HFFc6 (cell line): ENCODE measurements around the gene GALNT1. TPM values are rescaled to one million over a fixed set of nuclear protein-coding genes. Genes with fewer than 3 reads are reported as not detected.

Source experiments
- DNase-seq: peaks from one replicate; pipeline ENCODE4 v3.0.0-alpha.2; 2018
- H3K27ac Mint-ChIP-seq: 2 replicates; pipeline ENCODE4 v1.8.0; 2020; ENCODE audit warnings: mild to moderate bottlenecking, mixed read lengths
- H3K27me3 Mint-ChIP-seq: 2 replicates; pipeline ENCODE4 v1.8.0; 2021; ENCODE audit warnings: mild to moderate bottlenecking, moderate library complexity, mixed read lengths; ENCODE audit not compliant: insufficient read depth
- H3K36me3 Mint-ChIP-seq: 2 replicates; pipeline ENCODE4 v1.8.0; 2021; ENCODE audit warnings: low read depth, mixed read lengths
- H3K4me1 Mint-ChIP-seq: 2 replicates; pipeline ENCODE4 v1.8.0; 2020; ENCODE audit warnings: low read depth, mixed read lengths
- H3K4me3 Mint-ChIP-seq: 2 replicates; pipeline ENCODE4 v1.8.0; 2020; ENCODE audit warnings: mild to moderate bottlenecking, moderate library complexity, mixed read lengths
- H3K9me3 Mint-ChIP-seq: 2 replicates; pipeline ENCODE4 v1.8.0; 2020; ENCODE audit warnings: mild to moderate bottlenecking, mixed read lengths
- CTCF ChIP-seq: fragments of 200-600 bp; sonication (generic); IDR thresholded peaks from 2 replicates; pipeline ENCODE4 v1.5.0; 2021; ENCODE audit warnings: antibody characterized with exemption, mild to moderate bottlenecking
- total RNA-seq, 6 experiments: library from RNA; stranded (reverse); fragmentation: NEBNext Ultra II Directional; extraction: Animal tissue kit (Norgen Biotek cat#: 25700); gene quantifications; 2 replicates in 1 of 6; 3 replicates in 5 of 6; pipeline ENCODE4 v1.2.3, GENCODE V29; 2021

The GALNT1 gene
- total RNA-seq, 6 experiments from 2014 or later: 36.4 to 48.2 (median 40.2) TPM

GRCh38 chr18:35671966-35672603, 90.5 kb downstream of the GALNT1 start:
- H3K4me3 Mint-ChIP-seq: no peak overlapping the region
- H3K27me3 Mint-ChIP-seq: peaks cover 1% of the 10 kb centered on the region
- H3K36me3 Mint-ChIP-seq: peaks cover 15% of the 10 kb centered on the region
- DNase-seq: no peak
- no peak for TF ChIP-seq CTCF
- no peaks in the 10 kb centered on the region for H3K9me3 Mint-ChIP-seq
- H3K27ac Mint-ChIP-seq: no peak overlapping the region
- H3K4me1 Mint-ChIP-seq: peaks cover 13% of the 10 kb centered on the region

- peak; percentile 27 for DNase-seq
- H3K36me3 Mint-ChIP-seq: peaks cover 7% of the 10 kb centered on the region
Measured at GRCh38 chr18:35672897-35673296, 91.4 kb downstream of the GALNT1 start.

DNA sequence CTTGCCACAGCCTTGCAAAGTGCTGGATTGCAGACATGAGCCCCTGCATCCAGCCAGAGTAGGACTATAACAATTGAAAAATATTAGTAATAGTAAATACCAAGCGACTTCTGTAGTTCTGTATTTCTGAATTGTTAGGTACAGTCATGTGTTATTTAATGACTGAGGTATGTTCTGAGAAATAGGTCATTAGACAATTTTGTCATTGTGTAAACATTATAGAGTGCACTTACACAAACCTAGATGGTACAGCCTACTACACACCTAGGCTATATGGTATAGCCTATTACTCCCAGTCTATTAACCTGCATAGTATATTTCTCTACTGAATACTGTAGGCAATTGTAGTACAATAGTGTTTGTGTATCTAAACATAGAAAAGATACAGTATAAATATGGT, 92.1 kb downstream of the GALNT1 start:
- Mint-ChIP-seq H3K4me1 (peaks cover 13% of the 10 kb centered on the region), H3K27me3 (no peaks in the 10 kb centered on the region; the same call in 1 of the 2 replicates), H3K36me3 (no peaks in the 10 kb centered on the region), H3K27ac (no peak overlapping the region), H3K9me3 (no peaks in the 10 kb centered on the region), H3K4me3 (no peak overlapping the region)
- TF ChIP-seq CTCF: no peak
- no peak for DNase-seq

More at GRCh38 chr18:35672897-35673296, 91.4 kb downstream of the GALNT1 start:
- H3K4me1 Mint-ChIP-seq: peaks cover 13% of the 10 kb centered on the region
- peaks cover 1% of the 10 kb centered on the region for H3K27me3 Mint-ChIP-seq
- H3K4me3 Mint-ChIP-seq: no peak overlapping the region
- H3K9me3 Mint-ChIP-seq: no peaks in the 10 kb centered on the region
- H3K27ac Mint-ChIP-seq: no peak overlapping the region
- TF ChIP-seq CTCF: no peak

DNA sequence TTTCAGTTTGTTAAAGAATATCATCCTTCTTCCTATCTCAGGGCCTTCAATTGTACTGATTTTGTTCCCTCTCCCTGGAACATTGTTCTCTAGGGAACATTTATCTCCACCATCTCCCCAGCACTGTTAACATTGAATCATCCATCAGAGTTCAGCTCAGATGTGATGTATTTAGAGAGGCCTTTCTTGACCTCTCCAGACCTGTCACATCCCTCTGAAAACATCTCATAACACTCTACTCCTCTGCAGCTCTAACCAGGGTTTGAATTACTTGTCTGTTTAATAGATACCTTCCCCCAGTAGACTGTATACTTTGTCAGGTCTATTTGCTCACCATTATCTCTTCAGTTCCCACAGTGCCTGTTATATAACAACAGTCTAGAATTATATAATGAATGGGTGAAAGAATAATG, 98.6 kb downstream of the GALNT1 start:
- Mint-ChIP-seq H3K9me3 (no peaks in the 10 kb centered on the region), H3K36me3 (peaks cover 6% of the 10 kb centered on the region; the same call in 1 of the 2 replicates), H3K4me3 (no peak overlapping the region), H3K4me1 (peaks cover 31% of the 10 kb centered on the region), H3K27ac (no peak overlapping the region), H3K27me3 (no peaks in the 10 kb centered on the region; the same call in 1 of the 2 replicates)
- DNase-seq: no peak
- TF ChIP-seq CTCF: no peak

DNA sequence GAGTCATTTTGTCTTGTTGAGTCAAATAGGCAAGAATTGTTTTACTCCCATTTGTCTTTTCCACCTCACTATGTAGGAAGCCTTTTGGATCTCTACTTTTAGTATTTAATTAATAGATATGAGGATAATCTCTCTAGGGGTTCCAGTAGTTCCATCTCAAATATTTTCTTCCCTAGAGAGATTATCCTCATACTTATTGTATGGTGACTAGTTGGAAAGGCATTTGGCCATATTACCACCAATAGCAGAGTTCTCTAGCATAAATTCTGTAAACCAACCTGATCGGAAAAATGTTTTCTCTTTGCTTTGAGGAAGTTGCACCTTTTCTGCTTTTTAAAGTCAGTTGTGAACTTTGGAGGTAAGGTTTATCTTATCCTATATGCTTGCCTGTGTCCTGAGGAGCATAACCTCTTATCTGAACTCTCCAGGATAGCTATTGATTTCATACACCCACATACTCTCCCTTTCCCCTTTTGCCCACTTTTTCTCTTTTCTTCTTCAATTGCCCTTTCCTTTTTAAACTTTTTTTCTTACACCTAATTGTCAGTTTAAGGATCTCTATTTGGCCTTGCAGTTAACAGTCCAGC, 100.8 kb downstream of the GALNT1 start:
- peaks cover 31% of the 10 kb centered on the region for H3K4me1 Mint-ChIP-seq
- no peak overlapping the region for H3K4me3 Mint-ChIP-seq
- peaks cover 6% of the 10 kb centered on the region; the same call in 1 of the 2 replicates for H3K36me3 Mint-ChIP-seq
- H3K27me3 Mint-ChIP-seq: no peaks in the 10 kb centered on the region
- H3K27ac Mint-ChIP-seq: no peak overlapping the region
- no peaks in the 10 kb centered on the region for H3K9me3 Mint-ChIP-seq
- DNase-seq: no peak
- no peak for TF ChIP-seq CTCF
